Stimulated activated CD8-positive, alpha-beta memory T cell treated with anti-CD3 and anti-CD28 coated beads, Interleukin-7, amount 100 ng/mL, for 24 hours (primary cell): ENCODE measurements around the gene ATXN1.
"Not testable (repeated sequence)": the region's sequence is repeated elsewhere in the genome, so short reads cannot be mapped to it uniquely, and the experiment has no call there.

Source experiments
- DNase-seq: peaks from one replicate; pipeline ENCODE4 v3.0.0-alpha.2; 2020; ENCODE audit warnings: low read depth

ATXN1 gene

GRCh38 chr6:16720861-16721260 lies 40.4 kb downstream of the ATXN1 start:
- no peak for DNase-seq

GRCh38 chr6:16719488-16719887 lies 41.8 kb downstream of the ATXN1 start:
- DNase-seq = no peak

GRCh38 chr6:16718356-16718755 lies 42.9 kb downstream of the ATXN1 start:
- DNase-seq = no peak

GRCh38 chr6:16717275-16717942 lies 43.9 kb downstream of the ATXN1 start:
- DNase-seq = no peak

GRCh38 chr6:16716321-16716858 lies 44.9 kb downstream of the ATXN1 start:
- no peak for DNase-seq

GRCh38 chr6:16713597-16713996 lies 47.7 kb downstream of the ATXN1 start:
- DNase-seq = no peak

GRCh38 chr6:16712931-16713484 lies 48.3 kb downstream of the ATXN1 start:
- DNase-seq = no peak

- DNase-seq = no peak
Observed at GRCh38 chr6:16712255-16712930, 48.9 kb downstream of the ATXN1 start.

GRCh38 chr6:16711546-16712254 lies 49.6 kb downstream of the ATXN1 start:
- no peak for DNase-seq

- DNase-seq = no peak
Observed at GRCh38 chr6:16706911-16707783, 54.1 kb downstream of the ATXN1 start.

- not testable (repeated sequence) for DNase-seq
Observed at GRCh38 chr6:16706491-16706890, 54.8 kb downstream of the ATXN1 start.

GRCh38 chr6:16706029-16706428 lies 55.2 kb downstream of the ATXN1 start:
- DNase-seq = no peak

GRCh38 chr6:16705081-16705993 lies 55.9 kb downstream of the ATXN1 start:
- DNase-seq = no peak

GRCh38 chr6:16704401-16705045 lies 56.7 kb downstream of the ATXN1 start:
- no peak for DNase-seq

GRCh38 chr6:16702627-16703378 lies 58.5 kb downstream of the ATXN1 start:
- DNase-seq = not testable (repeated sequence)

- DNase-seq = no peak
Observed at GRCh38 chr6:16700916-16701234, 60.4 kb downstream of the ATXN1 start.

GRCh38 chr6:16700202-16700915 lies 60.9 kb downstream of the ATXN1 start:
- DNase-seq = no peak

- no peak for DNase-seq
Observed at GRCh38 chr6:16698997-16699868, 62.0 kb downstream of the ATXN1 start.
